Effector memory CD4-positive, alpha-beta T cell (primary cell): Measurements from ENCODE around the gene SAMM50.

Experiments used
- DNase-seq, 3 donors: peaks; one replicate each; pipeline ENCODE4 v3.0.0-alpha.2; 2020
- H3K27ac ChIP-seq: 2 replicates; pipeline ENCODE4 v1.7.0; 2013; ENCODE audit warnings: mild to moderate bottlenecking, low read length, moderate library complexity; ENCODE audit not compliant: insufficient read depth, poor library complexity, severe bottlenecking
- H3K27me3 ChIP-seq: replicated peaks from 2 replicates; pipeline ENCODE4 v1.7.0; 2013; ENCODE audit warnings: mild to moderate bottlenecking, low read length; ENCODE audit not compliant: insufficient read depth, control insufficient read depth, poor library complexity, severe bottlenecking
- H3K36me3 ChIP-seq: 2 replicates; pipeline ENCODE4 v1.7.0; 2013; ENCODE audit warnings: mild to moderate bottlenecking, low read length, moderate library complexity; ENCODE audit not compliant: control insufficient read depth, insufficient read depth
- H3K4me1 ChIP-seq: 2 replicates; pipeline ENCODE4 v1.7.0; 2013; ENCODE audit warnings: low read length, mild to moderate bottlenecking; ENCODE audit not compliant: control insufficient read depth, insufficient read depth, poor library complexity, severe bottlenecking
- H3K4me3 ChIP-seq: 2 replicates; pipeline ENCODE4 v1.7.0; 2013; ENCODE audit warnings: low read length, low read depth, mild to moderate bottlenecking; ENCODE audit not compliant: insufficient read depth, poor library complexity, severe bottlenecking
- H3K9me3 ChIP-seq: 2 replicates; pipeline ENCODE4 v1.7.0; 2013; ENCODE audit warnings: mild to moderate bottlenecking, low read length, moderate library complexity; ENCODE audit not compliant: control insufficient read depth

SAMM50 gene

DNA sequence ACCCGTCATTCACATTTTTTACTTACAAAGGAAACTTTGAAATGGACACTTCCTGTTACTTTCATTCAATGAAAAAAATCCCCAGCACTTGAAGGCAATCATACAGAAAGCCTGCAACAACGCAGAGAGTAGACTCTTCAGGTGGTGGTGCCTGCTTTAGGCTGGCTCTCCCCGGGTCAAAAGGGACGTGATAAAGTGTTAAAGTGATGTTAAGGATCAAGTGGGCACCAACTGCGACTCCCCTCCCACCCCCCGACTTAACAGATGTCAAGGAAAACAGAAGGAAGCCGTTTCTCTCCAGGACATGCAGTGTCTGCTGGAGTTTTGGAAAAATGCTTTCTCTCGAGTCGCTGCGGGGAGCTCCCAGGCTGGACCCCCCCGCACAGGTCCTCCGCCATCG, 32.1 kb upstream of the SAMM50 start:
- peak overlapping the region; percentile 11 for H3K4me3 ChIP-seq

DNA sequence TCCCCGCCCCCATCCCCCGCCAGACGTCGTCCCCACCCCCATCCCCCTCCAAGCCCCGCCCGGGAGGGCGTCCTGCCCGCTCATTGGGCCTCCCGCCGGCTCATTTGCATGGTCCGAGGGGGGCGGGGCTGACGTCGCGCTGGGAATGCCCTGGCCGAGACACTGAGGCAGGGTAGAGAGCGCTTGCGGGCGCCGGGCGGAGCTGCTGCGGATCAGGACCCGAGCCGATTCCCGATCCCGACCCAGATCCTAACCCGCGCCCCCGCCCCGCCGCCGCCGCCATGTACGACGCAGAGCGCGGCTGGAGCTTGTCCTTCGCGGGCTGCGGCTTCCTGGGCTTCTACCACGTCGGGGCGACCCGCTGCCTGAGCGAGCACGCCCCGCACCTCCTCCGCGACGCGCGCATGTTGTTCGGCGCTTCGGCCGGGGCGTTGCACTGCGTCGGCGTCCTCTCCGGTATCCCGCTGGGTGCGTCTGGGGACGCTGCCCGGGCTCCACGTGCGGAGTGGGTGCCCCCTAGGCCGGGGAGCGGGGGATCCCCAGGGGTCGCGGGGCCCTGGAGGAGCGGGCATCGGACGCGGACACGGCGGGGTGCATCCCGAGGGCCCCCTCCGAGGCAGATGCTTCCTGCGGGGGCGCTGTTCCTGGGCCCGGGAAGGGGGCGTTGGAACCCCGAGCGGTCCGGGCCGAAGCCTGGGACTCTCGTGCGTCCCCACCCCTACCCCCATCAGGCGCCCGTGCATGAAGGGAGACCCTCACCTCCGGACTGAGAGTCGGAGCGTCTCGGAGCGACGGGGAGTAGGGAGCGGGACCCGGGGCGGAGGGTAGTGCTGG, 31.4 kb upstream of the SAMM50 start, which contains the start of gene PNPLA3:
TSS of gene PNPLA3 (plus strand) at position 175 of the 834 bp plus-strand sequence. CDS start at position 282, 107 bp downstream.
- peak within 1 kb of the TSS; percentile 64 for H3K4me3 ChIP-seq
- H3K27ac ChIP-seq, result no peak within 1 kb of the TSS
- peaks cover 6% of the 10 kb centered on the region for H3K27me3 ChIP-seq
- peaks cover 12% of the 10 kb centered on the region for H3K4me1 ChIP-seq
- no peaks in the 10 kb centered on the region for H3K9me3 ChIP-seq
- no peaks in the 10 kb centered on the region for H3K36me3 ChIP-seq
- peak; percentile 48 to 62 (median 57) for DNase-seq

More for the DNA sequence above, 32.1 kb upstream of the SAMM50 start:
- Histone ChIP-seq H3K27me3 (peaks cover 6% of the 10 kb centered on the region), H3K4me1 (peaks cover 12% of the 10 kb centered on the region), H3K9me3 (no peaks in the 10 kb centered on the region), H3K36me3 (no peaks in the 10 kb centered on the region), H3K27ac (no peak overlapping the region)
- DNase-seq, result no peak

DNA sequence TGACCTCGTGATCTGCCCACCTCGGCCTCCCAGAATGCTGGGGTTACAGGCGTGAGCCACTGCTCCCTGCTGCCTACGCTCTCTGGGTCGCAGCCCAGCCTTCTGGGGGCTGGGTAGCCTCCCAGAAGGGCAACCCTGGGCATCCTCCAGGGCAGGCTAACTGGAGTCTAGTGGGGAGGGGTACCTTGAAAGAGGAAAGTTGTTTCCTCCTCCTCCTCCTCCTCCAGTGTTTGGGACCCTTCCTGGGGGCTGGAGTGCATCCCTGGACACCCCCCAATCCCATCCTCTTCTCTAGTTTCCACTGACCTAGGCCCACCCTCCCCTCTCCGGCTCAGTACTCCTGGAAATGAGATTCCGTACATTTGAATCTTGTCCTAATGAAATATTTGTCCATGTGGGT, 30.4 kb upstream of the SAMM50 start:
- Histone ChIP-seq H3K4me1 (peaks cover 12% of the 10 kb centered on the region), H3K27ac (no peak overlapping the region), H3K27me3 (peaks cover 6% of the 10 kb centered on the region), H3K4me3 (no peak overlapping the region), H3K36me3 (no peaks in the 10 kb centered on the region), H3K9me3 (no peaks in the 10 kb centered on the region)
- no peak for DNase-seq

DNA sequence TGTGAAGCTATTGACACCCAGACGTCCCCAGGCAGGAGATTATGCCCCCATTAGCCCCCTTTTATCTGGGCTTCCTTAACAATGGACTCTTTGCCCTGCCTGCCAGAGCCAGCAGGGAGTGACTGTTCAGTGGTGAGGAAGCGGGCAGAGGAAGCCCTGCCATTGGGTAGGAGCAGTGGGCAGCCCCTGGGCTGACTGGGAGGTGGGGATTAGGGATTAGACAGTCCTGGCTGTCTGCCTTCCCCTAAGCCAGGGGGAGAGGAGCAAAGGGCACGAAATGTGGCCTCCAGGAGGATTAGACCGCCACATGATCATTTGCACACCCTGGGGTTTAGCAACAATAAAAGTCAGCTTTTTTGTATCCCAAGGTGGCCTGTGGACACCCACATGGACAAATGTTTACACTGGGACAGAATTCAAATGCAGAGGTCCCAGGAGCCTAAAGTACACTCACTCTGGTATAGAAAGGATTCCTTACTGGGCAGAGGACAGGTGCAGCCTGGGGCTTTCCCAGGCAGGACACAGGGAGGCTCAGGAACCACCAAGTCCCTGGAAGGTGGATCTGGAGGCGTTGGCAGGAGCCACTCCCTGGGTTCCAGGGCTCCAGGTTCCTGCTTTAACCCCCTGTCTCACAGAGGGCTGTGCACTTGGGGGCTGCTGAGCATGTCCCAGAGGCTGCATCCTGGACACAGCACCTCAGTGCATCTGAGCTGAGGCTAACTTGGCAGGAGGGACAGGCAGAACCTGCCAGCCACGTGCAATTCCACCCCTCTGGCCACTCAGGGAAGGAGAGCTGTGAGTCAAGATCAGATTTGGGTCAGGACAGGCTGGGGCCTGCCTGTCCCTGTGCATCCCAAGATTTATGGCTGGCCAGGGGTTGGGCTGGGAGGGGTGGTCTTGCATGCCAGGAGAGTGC, 29.6 kb upstream of the SAMM50 start:
- no peaks in the 10 kb centered on the region for H3K36me3 ChIP-seq
- H3K4me3 ChIP-seq, result no peak overlapping the region
- no peak overlapping the region for H3K27ac ChIP-seq
- no peaks in the 10 kb centered on the region for H3K9me3 ChIP-seq
- H3K27me3 ChIP-seq, result peaks cover 6% of the 10 kb centered on the region
- DNase-seq, result no peak
- H3K4me1 ChIP-seq, result peaks cover 12% of the 10 kb centered on the region

DNA sequence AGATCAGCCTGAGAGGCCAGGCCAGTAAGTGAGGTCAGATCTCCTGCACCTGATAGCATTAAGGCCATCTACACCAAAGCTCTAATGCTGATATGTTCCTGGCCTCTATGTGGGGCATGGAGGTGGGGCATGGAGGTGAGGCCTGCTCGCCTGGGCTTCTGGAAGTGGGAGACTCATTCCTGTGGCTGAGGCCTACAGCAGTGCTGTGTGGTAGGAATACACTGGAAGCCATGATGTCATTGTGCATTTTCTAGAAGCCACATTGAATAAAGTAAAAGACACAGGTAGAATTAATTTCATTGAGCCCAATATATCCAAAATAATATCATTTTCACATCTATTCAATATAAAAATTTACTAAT, 28.9 kb upstream of the SAMM50 start:
- H3K36me3 ChIP-seq, result no peaks in the 10 kb centered on the region
- H3K4me1 ChIP-seq, result peaks cover 12% of the 10 kb centered on the region
- no peak for DNase-seq
- peaks cover 6% of the 10 kb centered on the region for H3K27me3 ChIP-seq
- H3K27ac ChIP-seq, result no peak overlapping the region
- H3K4me3 ChIP-seq, result no peak overlapping the region
- H3K9me3 ChIP-seq, result no peaks in the 10 kb centered on the region

DNA sequence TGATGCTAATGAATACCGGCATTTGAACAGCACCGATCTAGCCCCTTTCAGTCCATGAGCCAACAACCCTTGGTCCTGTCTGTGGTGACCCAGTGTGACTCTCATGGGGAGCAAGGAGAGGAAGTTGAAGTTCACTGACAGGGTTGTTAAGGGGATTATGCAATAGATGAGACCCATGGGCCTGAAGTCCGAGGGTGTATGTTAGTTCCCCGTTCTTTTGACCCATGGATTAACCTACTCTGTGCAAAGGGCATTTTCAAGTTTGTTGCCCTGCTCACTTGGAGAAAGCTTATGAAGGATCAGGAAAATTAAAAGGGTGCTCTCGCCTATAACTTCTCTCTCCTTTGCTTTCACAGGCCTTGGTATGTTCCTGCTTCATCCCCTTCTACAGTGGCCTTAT, 26.8 kb upstream of the SAMM50 start:
- H3K4me1 ChIP-seq, result peaks cover 6% of the 10 kb centered on the region
- H3K27ac ChIP-seq, result no peak overlapping the region
- H3K27me3 ChIP-seq, result peaks cover 6% of the 10 kb centered on the region
- no peak overlapping the region for H3K4me3 ChIP-seq
- no peaks in the 10 kb centered on the region for H3K9me3 ChIP-seq
- DNase-seq, result no peak
- H3K36me3 ChIP-seq, result no peaks in the 10 kb centered on the region

DNA sequence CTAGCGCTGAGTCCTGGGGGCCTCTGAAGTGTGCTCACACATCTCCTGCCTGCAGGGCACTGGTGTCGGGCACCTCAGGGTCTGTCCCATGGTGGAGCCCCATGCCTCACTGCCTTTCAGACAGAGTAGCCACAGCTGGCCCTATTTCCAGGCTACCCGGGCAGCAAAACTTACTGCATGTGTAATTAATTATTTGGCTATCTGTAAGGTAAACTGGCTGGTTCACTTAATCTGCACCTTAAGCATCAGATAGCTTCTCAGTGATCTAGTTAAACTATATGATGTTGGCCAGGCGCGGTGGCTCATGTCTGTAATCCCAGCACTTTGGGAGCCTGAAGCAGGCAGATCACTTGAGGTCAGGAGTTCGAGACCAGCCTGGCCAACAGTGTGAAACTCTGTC, 26.3 kb upstream of the SAMM50 start:
- Histone ChIP-seq H3K9me3 (no peaks in the 10 kb centered on the region), H3K36me3 (no peaks in the 10 kb centered on the region), H3K27ac (no peak overlapping the region)

DNA sequence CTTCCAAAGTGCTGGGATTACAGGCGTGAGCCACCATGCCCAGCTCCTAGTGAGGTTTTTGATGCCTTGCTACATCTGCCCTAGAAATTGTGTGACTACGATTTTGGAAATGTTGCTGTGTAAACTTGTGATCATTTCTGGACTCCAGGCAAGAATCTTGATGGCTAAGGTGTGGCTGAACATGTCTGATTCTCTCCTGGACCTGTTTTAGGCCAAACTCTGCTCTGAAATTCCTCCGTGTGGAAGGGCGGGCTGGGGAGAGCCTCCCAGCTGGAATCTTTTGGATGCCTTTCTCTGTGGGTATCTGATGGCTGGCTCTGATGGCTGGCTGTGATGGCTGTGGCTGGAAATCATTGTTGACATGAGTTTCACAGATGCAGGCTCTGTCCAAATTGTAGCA, 23.5 kb upstream of the SAMM50 start:
- Histone ChIP-seq H3K27me3 (no peaks in the 10 kb centered on the region), H3K27ac (no peak overlapping the region), H3K4me3 (no peak overlapping the region), H3K36me3 (no peaks in the 10 kb centered on the region), H3K4me1 (no peaks in the 10 kb centered on the region), H3K9me3 (no peaks in the 10 kb centered on the region)
- DNase-seq, result no peak

More for the DNA sequence above, 26.3 kb upstream of the SAMM50 start:
- DNase-seq, result no peak
- peaks cover 5% of the 10 kb centered on the region for H3K27me3 ChIP-seq
- H3K4me1 ChIP-seq, result peaks cover 6% of the 10 kb centered on the region
- no peak overlapping the region for H3K4me3 ChIP-seq

DNA sequence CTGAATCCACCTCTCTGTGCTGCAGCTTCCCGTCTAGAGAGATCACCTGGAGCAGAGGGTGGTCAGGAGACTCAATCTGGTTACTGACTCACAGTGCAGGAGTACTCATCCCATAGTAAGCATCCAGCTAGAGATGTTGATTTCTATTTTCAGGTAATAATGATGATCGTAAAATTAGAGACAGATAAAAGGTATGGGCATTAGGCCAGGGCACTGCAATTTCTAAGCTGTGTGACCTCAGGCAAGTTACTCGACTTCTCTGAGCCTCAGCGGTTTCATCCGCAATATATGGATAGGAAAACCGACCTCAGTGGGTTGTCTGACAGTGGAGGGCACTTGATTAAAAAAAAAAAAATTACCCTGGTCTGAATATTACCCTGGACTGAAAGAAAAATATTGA, 13.8 kb upstream of the SAMM50 start:
- H3K27me3 ChIP-seq, result no peaks in the 10 kb centered on the region
- H3K4me3 ChIP-seq, result no peak overlapping the region
- DNase-seq, result no peak
- no peak overlapping the region for H3K27ac ChIP-seq
- no peaks in the 10 kb centered on the region for H3K36me3 ChIP-seq
- no peaks in the 10 kb centered on the region for H3K9me3 ChIP-seq
- H3K4me1 ChIP-seq, result no peaks in the 10 kb centered on the region
